Memory B cell (primary cell): ENCODE measurements around the gene CST1.
"Not testable (repeated sequence)": the region's sequence is repeated elsewhere in the genome, so short reads cannot be mapped to it uniquely, and the experiment has no call there.

Experiments used
- ATAC-seq: fragments of 150-1000 bp; cut with Tn5 transposase; 2 replicates; pipeline ENCODE4 v1.10.0; 2021; ENCODE audit warnings: low read depth, mild to moderate bottlenecking, moderate library complexity
- DNase-seq, 2 donors: peaks; one replicate each; pipeline ENCODE4 v3.0.0; 2022; ENCODE audit warnings: low spot score in 2 of 2
- H3K27ac Mint-ChIP-seq: one replicate; pipeline ENCODE4 v1.8.0; 2022; ENCODE audit warnings: mild to moderate bottlenecking, moderate library complexity, mixed read lengths
- H3K27me3 Mint-ChIP-seq: one replicate; pipeline ENCODE4 v1.8.0; 2022; ENCODE audit warnings: mixed read lengths
- H3K36me3 Mint-ChIP-seq: one replicate; pipeline ENCODE4 v1.8.0; 2022; ENCODE audit warnings: mild to moderate bottlenecking, mixed read lengths
- H3K4me1 Mint-ChIP-seq: one replicate; pipeline ENCODE4 v1.8.0; 2022; ENCODE audit warnings: mixed read lengths
- H3K4me3 Mint-ChIP-seq: one replicate; pipeline ENCODE4 v1.8.0; 2022; ENCODE audit warnings: mild to moderate bottlenecking, moderate library complexity, mixed read lengths
- H3K9me3 Mint-ChIP-seq: one replicate; pipeline ENCODE4 v1.8.0; 2022; ENCODE audit warnings: mixed read lengths

The CST1 gene

GRCh38 chr20:23711778-23712177 lies 39.0 kb downstream of the CST1 start:
- H3K4me1 Mint-ChIP-seq, DNase-seq, H3K36me3 Mint-ChIP-seq, ATAC-seq, H3K4me3 Mint-ChIP-seq, H3K9me3 Mint-ChIP-seq, H3K27me3 Mint-ChIP-seq, H3K27ac Mint-ChIP-seq: not testable (repeated sequence)

GRCh38 chr20:23710771-23711170 lies 40.0 kb downstream of the CST1 start:
- peaks cover 1% of the 10 kb centered on the region for H3K27me3 Mint-ChIP-seq
- H3K27ac Mint-ChIP-seq, result no peak overlapping the region

GRCh38 chr20:23705895-23706294 lies 44.8 kb downstream of the CST1 start:
- Mint-ChIP-seq H3K4me3 (no peak overlapping the region), H3K9me3 (peaks cover 2% of the 10 kb centered on the region), H3K27me3 (peaks cover 3% of the 10 kb centered on the region), H3K4me1 (no peaks in the 10 kb centered on the region), H3K36me3 (no peaks in the 10 kb centered on the region), H3K27ac (no peak overlapping the region)
- ATAC-seq (no peak), DNase-seq (no peak)

More at GRCh38 chr20:23710771-23711170, 40.0 kb downstream of the CST1 start:
- Mint-ChIP-seq H3K36me3 (no peaks in the 10 kb centered on the region), H3K9me3 (no peaks in the 10 kb centered on the region), H3K4me3 (no peak overlapping the region), H3K4me1 (no peaks in the 10 kb centered on the region)
- DNase-seq (no peak), ATAC-seq (no peak)

- peaks cover 2% of the 10 kb centered on the region for H3K9me3 Mint-ChIP-seq
- H3K27ac Mint-ChIP-seq, result no peak overlapping the region
- no peak overlapping the region for H3K4me3 Mint-ChIP-seq
- no peaks in the 10 kb centered on the region for H3K4me1 Mint-ChIP-seq
- H3K36me3 Mint-ChIP-seq, result no peaks in the 10 kb centered on the region
- H3K27me3 Mint-ChIP-seq, result peaks cover 2% of the 10 kb centered on the region
- ATAC-seq (no peak), DNase-seq (no peak)
Observed at GRCh38 chr20:23702021-23702420, 48.7 kb downstream of the CST1 start.

GRCh38 chr20:23700931-23701330 lies 49.8 kb downstream of the CST1 start:
- H3K36me3 Mint-ChIP-seq, result no peaks in the 10 kb centered on the region
- DNase-seq (no peak), ATAC-seq (no peak)
- no peak overlapping the region for H3K27ac Mint-ChIP-seq
- no peaks in the 10 kb centered on the region for H3K4me1 Mint-ChIP-seq
- no peak overlapping the region for H3K4me3 Mint-ChIP-seq
- H3K27me3 Mint-ChIP-seq, result peaks cover 2% of the 10 kb centered on the region
- H3K9me3 Mint-ChIP-seq, result peaks cover 2% of the 10 kb centered on the region

- Mint-ChIP-seq H3K9me3 (peaks cover 2% of the 10 kb centered on the region), H3K36me3 (no peaks in the 10 kb centered on the region), H3K27me3 (no peaks in the 10 kb centered on the region), H3K4me1 (no peaks in the 10 kb centered on the region), H3K27ac (no peak overlapping the region), H3K4me3 (no peak overlapping the region)
- no peak for DNase-seq
- no peak for ATAC-seq
Observed at GRCh38 chr20:23697947-23698346, 52.8 kb downstream of the CST1 start.
